Spinal cord (tissue), 10 donors: ENCODE results near the gene STS. TPM values are rescaled to one million over a fixed set of nuclear protein-coding genes. Genes with fewer than 3 reads are reported as not detected.
A peak's percentile ranks its signal among the peaks of the same experiment; 100 is the strongest.

ENCODE experiments used
- DNase-seq, 6 donors: peaks; one replicate each; pipeline versions ENCODE4 v3.0.0 to v3.0.0-alpha.2; 2013 to 2015; ENCODE audit warnings: low spot score in 6 of 6, low read depth in 4 of 6
- H3K27ac ChIP-seq: one replicate; pipeline ENCODE4 v1.5.1; 2013; ENCODE audit warnings: low read depth, low read length, control low read depth
- H3K27me3 ChIP-seq: one replicate; pipeline ENCODE4 v1.6.1; 2013; ENCODE audit warnings: low read length; ENCODE audit not compliant: control insufficient read depth, insufficient read depth
- H3K36me3 ChIP-seq: one replicate; pipeline ENCODE4 v1.6.1; 2013; ENCODE audit warnings: low read length; ENCODE audit not compliant: control insufficient read depth, insufficient read depth
- H3K4me1 ChIP-seq: one replicate; pipeline ENCODE4 v1.6.1; 2013; ENCODE audit warnings: low read length; ENCODE audit not compliant: control insufficient read depth, insufficient read depth
- H3K4me3 ChIP-seq: one replicate; pipeline ENCODE4 v1.5.1; 2013; ENCODE audit warnings: low read depth, low read length, control low read depth
- H3K9me3 ChIP-seq: one replicate; pipeline ENCODE4 v1.6.1; 2013; ENCODE audit warnings: low read length; ENCODE audit not compliant: control insufficient read depth, insufficient read depth
- WGBS: methylation state at CpG from one replicate; pipeline ENCODE4 v1.1.5; 2013; ENCODE audit warnings: missing lambda C conversion rate; ENCODE audit not compliant: insufficient coverage; 5-methylcytosine and 5-hydroxymethylcytosine counted together
- polyA plus RNA-seq, 2 donors: library from polyadenylated mRNA; unstranded; fragments of 120-200 nt; gene quantifications; one replicate each; pipeline ENCODE4 v1.2.1, GENCODE V29; 2013; ENCODE audit not compliant: insufficient read length in 2 of 2
- total RNA-seq, 2 donors: library from RNA; depleted of rRNA in 1 of 2; stranded (reverse); fragments of 120-200 nt in 1 of 2; fragments of >200 nt in 1 of 2; gene quantifications; one replicate each; pipeline versions ENCODE4 v1.2.3 to v1.2.4, GENCODE V29; 2013 to 2014
- donor health status: healthy.

STS gene
- total and polyA plus RNA-seq, 4 donors, result 9.4 to 34.3 (median 16.8) TPM

DNA sequence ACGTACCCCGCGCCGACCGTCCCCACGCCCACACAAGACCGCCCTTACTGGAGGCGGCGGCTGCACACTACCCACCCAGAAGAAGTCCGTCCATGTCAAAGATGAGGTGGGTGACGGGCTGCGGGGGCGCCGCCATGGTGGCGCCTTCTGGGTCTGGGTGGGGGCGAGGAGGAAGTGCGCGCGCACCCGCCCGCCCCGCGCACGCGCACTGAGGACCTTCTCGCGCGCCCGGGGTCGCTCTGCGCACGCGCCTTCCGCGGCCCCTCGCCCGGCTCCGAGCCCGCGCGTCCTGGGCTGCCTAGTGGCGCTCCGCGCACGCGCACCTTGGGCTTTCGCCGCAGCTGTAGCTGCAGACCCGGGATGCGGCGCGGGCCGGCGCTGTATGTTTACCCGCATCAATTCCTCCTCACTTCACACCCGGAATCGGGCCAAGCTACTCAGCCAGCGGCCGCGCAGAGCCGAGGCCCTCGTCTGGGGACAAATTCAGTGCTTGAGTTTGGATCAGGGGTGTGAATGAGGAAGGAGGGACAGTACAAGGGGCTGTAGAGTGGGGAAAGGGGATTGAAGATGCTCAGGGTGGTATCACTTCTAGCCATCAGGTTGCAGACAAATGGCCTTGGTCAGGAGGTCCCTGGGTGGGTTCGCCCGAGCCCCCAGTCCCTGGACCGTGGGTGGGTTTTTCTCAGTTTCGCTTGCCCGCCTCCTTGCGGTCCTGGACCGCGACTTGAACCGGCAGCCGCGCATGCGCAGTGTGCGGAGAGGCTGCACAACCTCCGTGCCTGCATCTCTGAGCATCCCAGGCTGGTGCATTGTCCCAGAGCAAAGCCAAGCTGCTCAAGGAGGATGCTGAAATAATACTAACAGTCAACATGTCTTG, 704 bp downstream of the STS start, which contains the start of gene PUDP:
TSS of gene PUDP (minus strand) at position 176 of the 877 bp plus-strand sequence. CDS start at position 136, 40 bp downstream.
- peaks cover 3% of the 10 kb centered on the region for H3K27me3 ChIP-seq
- peak within 1 kb of the TSS; percentile 96 for H3K4me3 ChIP-seq
- H3K36me3 ChIP-seq, result no peaks in the 10 kb centered on the region
- peak within 1 kb of the TSS; percentile 95 for H3K27ac ChIP-seq
- WGBS, result under 1% methylated on average over 71 of the region's 76 CpGs
- H3K4me1 ChIP-seq, result peaks cover 13% of the 10 kb centered on the region
- H3K9me3 ChIP-seq, result no peaks in the 10 kb centered on the region
- DNase-seq, result peak; percentile 63 to 97 (median 88)

GRCh38 chrX:7149411-7149810, 1.9 kb downstream of the STS start:
- DNase-seq, result no peak
- WGBS, result no CpG with 5 or more reads among the region's 5 CpGs
- Histone ChIP-seq H3K27me3 (peaks cover 5% of the 10 kb centered on the region), H3K9me3 (no peaks in the 10 kb centered on the region), H3K4me1 (peaks cover 13% of the 10 kb centered on the region), H3K27ac (no peak overlapping the region), H3K4me3 (no peak overlapping the region), H3K36me3 (no peaks in the 10 kb centered on the region)

DNA sequence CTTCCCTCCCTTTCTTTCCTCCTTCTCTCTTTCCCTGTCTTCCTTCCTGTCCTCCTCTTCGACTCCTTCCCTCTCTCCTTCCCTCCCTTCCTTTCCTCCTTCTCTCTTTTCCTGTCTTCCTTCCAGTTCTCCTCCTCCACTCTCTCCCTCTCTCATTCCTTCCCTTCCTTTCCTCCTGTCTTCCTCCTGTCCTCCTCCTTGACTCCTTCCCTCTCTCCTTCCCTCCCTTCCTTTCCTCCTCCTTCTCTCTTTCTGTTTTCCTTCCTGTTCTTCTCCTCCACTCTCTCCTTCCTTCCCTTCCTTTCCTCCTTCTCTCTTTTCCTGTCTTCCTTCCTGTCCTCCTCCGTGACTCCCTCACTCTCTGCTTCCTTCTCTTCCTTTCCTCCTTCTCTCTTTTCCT, 5.7 kb downstream of the STS start:
- no peak for DNase-seq
- 90% methylated on average over 2 of the region's 2 CpGs for WGBS
- Histone ChIP-seq H3K27ac (no peak overlapping the region), H3K4me3 (no peak overlapping the region), H3K9me3 (no peaks in the 10 kb centered on the region), H3K4me1 (peaks cover 8% of the 10 kb centered on the region), H3K27me3 (peaks cover 5% of the 10 kb centered on the region), H3K36me3 (no peaks in the 10 kb centered on the region)

DNA sequence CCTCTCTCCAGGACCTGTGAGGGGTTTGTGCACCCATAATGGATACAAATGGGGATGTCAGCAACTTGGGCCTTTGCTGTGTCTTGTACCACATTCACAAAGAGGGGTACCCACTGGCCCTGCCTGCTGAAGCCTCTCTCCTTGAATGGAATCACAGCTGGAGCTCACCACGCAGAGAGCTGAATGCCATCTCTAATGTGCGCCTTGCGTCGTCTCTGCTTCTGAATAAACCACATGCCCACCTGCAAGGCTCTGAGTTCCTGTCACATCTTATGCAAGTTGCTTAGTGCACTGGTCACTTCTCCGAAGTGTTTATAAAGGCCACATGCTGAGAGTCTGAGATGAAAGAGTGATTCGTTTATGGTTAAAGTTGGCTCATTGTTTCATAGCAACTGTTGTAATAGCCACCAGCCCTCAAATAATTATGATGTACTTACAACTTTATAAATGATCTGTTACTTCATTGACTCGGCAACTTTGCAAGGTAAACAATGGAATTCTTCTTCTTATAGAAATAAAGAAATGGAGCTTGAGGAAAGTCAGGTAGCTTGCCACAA, 6.6 kb downstream of the STS start:
- DNase-seq, result no peak
- no peak overlapping the region for H3K4me3 ChIP-seq
- no peaks in the 10 kb centered on the region for H3K4me1 ChIP-seq
- H3K27ac ChIP-seq, result no peak overlapping the region
- 42% methylated on average over 4 of the region's 7 CpGs for WGBS
- no peaks in the 10 kb centered on the region for H3K36me3 ChIP-seq
- peaks cover 5% of the 10 kb centered on the region for H3K27me3 ChIP-seq
- H3K9me3 ChIP-seq, result no peaks in the 10 kb centered on the region

GRCh38 chrX:7155163-7155562, 7.7 kb downstream of the STS start:
- Histone ChIP-seq H3K4me1 (no peaks in the 10 kb centered on the region), H3K4me3 (no peak overlapping the region), H3K27me3 (peaks cover 5% of the 10 kb centered on the region), H3K36me3 (no peaks in the 10 kb centered on the region), H3K27ac (no peak overlapping the region), H3K9me3 (no peaks in the 10 kb centered on the region)
- DNase-seq, result no peak
- WGBS, result no CpG with 5 or more reads among the region's 1 CpG

DNA sequence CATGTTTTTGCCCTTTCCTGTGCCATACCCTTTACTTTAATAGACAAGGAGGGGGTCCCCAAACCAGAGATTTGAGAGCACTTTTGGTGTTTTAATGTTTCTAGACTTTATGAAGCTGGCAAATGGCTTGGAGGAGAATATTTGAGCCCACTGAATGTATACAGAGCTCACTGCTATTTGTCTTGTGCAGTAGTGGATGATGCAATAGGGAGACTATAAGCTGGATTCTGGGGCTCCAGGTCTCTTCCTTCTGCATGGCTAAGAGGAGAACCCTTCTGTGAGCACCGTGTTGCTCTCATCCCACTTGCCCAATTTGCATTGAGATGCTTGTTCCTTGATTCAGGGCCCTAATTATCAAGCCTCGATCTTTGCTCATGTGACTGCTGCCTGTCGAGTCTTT, 9.4 kb downstream of the STS start:
- 77% methylated on average over 3 of the region's 3 CpGs for WGBS
- Histone ChIP-seq H3K27ac (no peak overlapping the region), H3K4me1 (no peaks in the 10 kb centered on the region), H3K36me3 (no peaks in the 10 kb centered on the region), H3K4me3 (no peak overlapping the region), H3K27me3 (peaks cover 5% of the 10 kb centered on the region), H3K9me3 (no peaks in the 10 kb centered on the region)
- no peak for DNase-seq

DNA sequence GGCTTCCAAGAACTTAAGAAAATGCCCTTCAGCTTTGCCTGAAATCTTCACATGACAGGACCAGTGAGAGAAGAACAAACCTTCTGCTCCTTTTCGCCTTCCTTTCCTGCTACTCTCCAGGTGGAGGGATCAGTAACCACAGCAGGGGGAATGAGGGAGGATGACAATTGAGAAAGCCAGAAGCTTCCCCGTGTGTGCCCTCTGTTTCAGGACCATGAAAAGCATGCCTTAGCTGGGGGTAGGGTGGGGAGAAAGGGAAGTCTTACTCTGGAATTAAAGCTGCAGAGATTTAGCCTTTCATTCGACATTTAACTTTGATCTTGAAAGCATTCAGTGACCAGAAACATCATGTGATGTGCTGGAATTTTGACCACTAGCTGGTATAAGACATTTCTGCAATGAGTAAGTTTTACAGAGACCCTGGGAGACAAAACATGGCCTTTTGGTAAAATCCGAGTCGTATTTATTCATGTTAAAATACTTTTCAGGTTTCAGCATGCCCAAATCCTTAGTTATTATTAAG, 11.0 kb downstream of the STS start:
- DNase-seq, result no peak
- Histone ChIP-seq H3K27me3 (peaks cover 2% of the 10 kb centered on the region), H3K27ac (no peak overlapping the region), H3K36me3 (no peaks in the 10 kb centered on the region), H3K9me3 (no peaks in the 10 kb centered on the region), H3K4me1 (no peaks in the 10 kb centered on the region), H3K4me3 (no peak overlapping the region)
- WGBS, result 30% methylated on average over 2 of the region's 5 CpGs

DNA sequence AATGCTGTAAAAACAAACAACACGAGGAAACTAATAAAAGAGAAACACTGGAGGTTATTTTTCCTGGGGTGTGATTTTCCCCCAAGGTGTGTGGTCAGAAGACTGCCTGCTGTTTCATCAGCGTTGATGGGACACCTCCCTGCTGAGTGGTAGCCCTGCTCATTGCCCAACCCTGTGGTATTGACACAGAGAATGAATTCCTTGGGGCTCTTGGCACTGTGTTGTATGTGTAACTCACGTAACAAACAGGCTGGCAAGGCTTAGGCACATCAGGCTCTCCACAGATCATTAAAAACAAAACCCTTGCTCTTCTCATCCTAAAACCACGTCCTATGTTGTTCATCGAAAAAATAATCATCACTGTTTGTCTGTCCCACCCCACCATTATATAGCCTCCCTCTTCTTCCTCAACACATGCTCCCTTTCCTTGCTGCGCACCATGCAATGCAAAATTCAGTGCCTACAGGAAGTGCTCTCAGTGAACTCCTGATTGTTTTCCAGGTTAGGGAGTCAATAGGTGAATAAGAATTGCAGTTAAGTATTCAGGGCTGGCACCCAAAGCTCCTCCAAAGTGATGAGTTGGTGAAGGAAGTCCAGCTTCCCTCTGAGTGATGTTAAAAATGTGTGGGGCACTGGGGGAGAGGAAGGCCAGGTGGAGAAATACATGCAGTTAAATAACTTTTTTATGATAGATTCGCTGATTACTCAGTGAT, 11.8 kb downstream of the STS start:
- Histone ChIP-seq H3K27ac (no peak overlapping the region), H3K27me3 (no peaks in the 10 kb centered on the region), H3K36me3 (no peaks in the 10 kb centered on the region), H3K4me1 (no peaks in the 10 kb centered on the region), H3K4me3 (no peak overlapping the region), H3K9me3 (no peaks in the 10 kb centered on the region)
- 66% methylated on average over 6 of the region's 7 CpGs for WGBS
- no peak for DNase-seq

GRCh38 chrX:7163146-7163677, 15.7 kb downstream of the STS start:
- H3K36me3 ChIP-seq, result no peaks in the 10 kb centered on the region
- H3K4me1 ChIP-seq, result no peaks in the 10 kb centered on the region
- H3K4me3 ChIP-seq, result no peak overlapping the region
- WGBS, result 85% methylated on average over 1 of the region's 1 CpG
- no peak for DNase-seq
- H3K27me3 ChIP-seq, result no peaks in the 10 kb centered on the region
- H3K27ac ChIP-seq, result no peak overlapping the region
- no peaks in the 10 kb centered on the region for H3K9me3 ChIP-seq
